ENCODE measurements around the gene PRSS33. TPM values are rescaled to one million over a fixed set of nuclear protein-coding genes. Genes with fewer than 3 reads are reported as not detected.

Gene PRSS33
- total RNA-seq, 1 donor from 2014 or later, result not detected

Other genes starting within 250 kb of the PRSS33 start
- gene PDPK1, start 249.5 kb downstream of the PRSS33 start, total RNA-seq, result 42.5 and 62.0 TPM in 2 replicates
- gene KCTD5, start 105.0 kb downstream of the PRSS33 start, total RNA-seq, result 30.3 and 31.4 TPM in 2 replicates
- gene PRSS27, start 67.3 kb downstream of the PRSS33 start, total RNA-seq, result 1.5 and 1.8 TPM in 2 replicates
- 891 and 963 TPM in 2 replicates for gene SRRM2, start 34.9 kb downstream of the PRSS33 start, total RNA-seq
- 172 and 190 TPM in 2 replicates for gene ELOB, start 10.3 kb downstream of the PRSS33 start, total RNA-seq
- gene PRSS41, start 10.9 kb upstream of the PRSS33 start, total RNA-seq, result not detected in 2 replicates
- gene PRSS21, start 29.7 kb upstream of the PRSS33 start, total RNA-seq, result 2.4 and 3.2 TPM in 2 replicates
- gene ZG16B, start 42.7 kb upstream of the PRSS33 start, total RNA-seq, result 0.33 TPM in 1 of 2 replicates, not detected in the other
- not detected in 2 replicates for gene PRSS22, start 70.6 kb upstream of the PRSS33 start, total RNA-seq
- 19.4 and 20.3 TPM in 2 replicates for gene FLYWCH2, start 95.7 kb upstream of the PRSS33 start, total RNA-seq
- gene FLYWCH1, start 124.4 kb upstream of the PRSS33 start, total RNA-seq, result 53.5 and 59.9 TPM in 2 replicates
- gene KREMEN2, start 176.7 kb upstream of the PRSS33 start, total RNA-seq, result 1.3 and 1.7 TPM in 2 replicates
- gene PAQR4, start 181.8 kb upstream of the PRSS33 start, total RNA-seq, result 2.4 and 2.7 TPM in 2 replicates
- gene PKMYT1, start 192.9 kb upstream of the PRSS33 start, total RNA-seq, result 3.8 and 4.3 TPM in 2 replicates
- not detected in 2 replicates for gene CLDN9, start 225.4 kb upstream of the PRSS33 start, total RNA-seq
- gene CLDN6, start 230.6 kb upstream of the PRSS33 start, total RNA-seq, result not detected in 2 replicates
- gene TNFRSF12A, start 232.8 kb upstream of the PRSS33 start, total RNA-seq, result 0.47 and 1.0 TPM in 2 replicates
- 17.7 and 20.4 TPM in 2 replicates for gene HCFC1R1, start 236.4 kb upstream of the PRSS33 start, total RNA-seq
- 45.8 and 47.1 TPM in 2 replicates for gene THOC6, start 236.5 kb upstream of the PRSS33 start, total RNA-seq
- gene BICDL2, start 249.4 kb upstream of the PRSS33 start, total RNA-seq, result not detected in 2 replicates

All from activated B cell treated with CpG ODN at 0.5 μM for 24 hours (primary cell).